ENCODE measurements around the gene NFXL1. TPM values are rescaled to one million over a fixed set of nuclear protein-coding genes. Genes with fewer than 3 reads are reported as not detected.
"Not testable (repeated sequence)": the region's sequence is repeated elsewhere in the genome, so short reads cannot be mapped to it uniquely, and the experiment has no call there.

NFXL1 gene
- total RNA-seq, 1 donor from 2014 or later = 32.5 TPM

DNA sequence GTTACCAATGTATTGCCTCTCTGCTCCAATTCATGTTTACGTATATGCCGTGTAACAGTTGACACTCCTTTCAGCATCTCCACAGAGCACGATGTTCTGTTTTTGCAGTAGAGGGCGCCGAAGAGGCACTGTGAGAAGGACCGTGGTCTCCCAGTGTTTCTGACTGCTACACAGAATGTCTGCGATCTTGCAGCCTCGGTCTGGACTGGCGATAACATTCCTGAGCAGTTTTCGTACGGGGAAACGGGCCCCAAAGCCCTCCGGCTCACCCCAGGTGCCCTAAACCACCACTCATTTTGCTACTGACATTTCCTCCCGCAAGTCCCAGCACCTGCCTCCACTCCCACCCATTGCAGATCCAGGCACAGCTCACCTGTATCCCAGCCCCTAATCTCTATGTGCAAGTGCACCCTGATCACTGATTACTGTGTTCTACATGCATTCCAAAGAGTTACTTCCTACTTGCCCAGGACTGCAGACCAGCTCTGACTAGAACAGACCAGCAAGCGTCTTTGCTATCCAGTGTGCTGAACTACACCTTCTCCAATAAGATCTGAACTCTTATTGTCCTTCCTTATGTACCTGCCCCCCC, 12.4 kb upstream of the NFXL1 start:
- H3K4me1 Mint-ChIP-seq (ENCODE audit: unreplicated experiment) = peaks cover 18% of the 10 kb centered on the region
- no peaks in the 10 kb centered on the region for H3K27me3 Mint-ChIP-seq
- TF ChIP-seq, protein P1, sequence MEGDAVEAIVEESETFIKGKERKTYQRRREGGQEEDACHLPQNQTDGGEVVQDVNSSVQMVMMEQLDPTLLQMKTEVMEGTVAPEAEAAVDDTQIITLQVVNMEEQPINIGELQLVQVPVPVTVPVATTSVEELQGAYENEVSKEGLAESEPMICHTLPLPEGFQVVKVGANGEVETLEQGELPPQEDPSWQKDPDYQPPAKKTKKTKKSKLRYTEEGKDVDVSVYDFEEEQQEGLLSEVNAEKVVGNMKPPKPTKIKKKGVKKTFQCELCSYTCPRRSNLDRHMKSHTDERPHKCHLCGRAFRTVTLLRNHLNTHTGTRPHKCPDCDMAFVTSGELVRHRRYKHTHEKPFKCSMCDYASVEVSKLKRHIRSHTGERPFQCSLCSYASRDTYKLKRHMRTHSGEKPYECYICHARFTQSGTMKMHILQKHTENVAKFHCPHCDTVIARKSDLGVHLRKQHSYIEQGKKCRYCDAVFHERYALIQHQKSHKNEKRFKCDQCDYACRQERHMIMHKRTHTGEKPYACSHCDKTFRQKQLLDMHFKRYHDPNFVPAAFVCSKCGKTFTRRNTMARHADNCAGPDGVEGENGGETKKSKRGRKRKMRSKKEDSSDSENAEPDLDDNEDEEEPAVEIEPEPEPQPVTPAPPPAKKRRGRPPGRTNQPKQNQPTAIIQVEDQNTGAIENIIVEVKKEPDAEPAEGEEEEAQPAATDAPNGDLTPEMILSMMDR (conservative IDR thresholded peaks at IDR 0.05) = peak; percentile 77
- DNase-seq (ENCODE audit: extremely low spot score, unreplicated experiment) = no peak
- H3K27ac Mint-ChIP-seq = peak overlapping the region; percentile 86
- H3K4me3 Mint-ChIP-seq = peak overlapping the region; percentile 88
- H3K9me3 Mint-ChIP-seq = no peaks in the 10 kb centered on the region
- H3K36me3 Mint-ChIP-seq = no peaks in the 10 kb centered on the region

DNA sequence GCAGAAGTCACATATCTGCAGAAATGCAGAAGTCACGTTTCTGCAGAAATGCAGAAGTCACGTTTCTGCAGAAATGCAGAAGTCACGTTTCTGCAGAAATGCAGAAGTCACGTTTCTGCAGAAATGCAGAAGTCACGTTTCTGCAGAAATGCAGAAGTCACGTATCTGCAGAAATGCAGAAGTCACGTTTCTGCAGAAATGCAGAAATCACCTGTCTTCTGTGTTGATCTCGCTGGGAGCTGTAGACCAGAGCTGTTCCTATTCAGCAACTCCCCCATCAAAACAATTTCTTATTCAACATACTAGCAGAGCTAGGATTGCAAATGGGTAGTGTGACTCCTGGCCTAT, 8.9 kb upstream of the NFXL1 start:
- H3K4me1 Mint-ChIP-seq (ENCODE audit: unreplicated experiment); H3K27me3 Mint-ChIP-seq; H3K27ac Mint-ChIP-seq; H3K36me3 Mint-ChIP-seq; H3K9me3 Mint-ChIP-seq; DNase-seq (ENCODE audit: extremely low spot score, unreplicated experiment); H3K4me3 Mint-ChIP-seq: not testable (repeated sequence)

GRCh38 chr4:47922436-47923260, 8.3 kb upstream of the NFXL1 start:
- not testable (repeated sequence) for H3K4me3 Mint-ChIP-seq; H3K36me3 Mint-ChIP-seq; H3K27ac Mint-ChIP-seq; DNase-seq (ENCODE audit: extremely low spot score, unreplicated experiment); H3K27me3 Mint-ChIP-seq; H3K9me3 Mint-ChIP-seq; H3K4me1 Mint-ChIP-seq (ENCODE audit: unreplicated experiment)

GRCh38 chr4:47917163-47917562, 2.8 kb upstream of the NFXL1 start:
- not testable (repeated sequence) for H3K9me3 Mint-ChIP-seq; H3K4me3 Mint-ChIP-seq; H3K36me3 Mint-ChIP-seq; H3K27ac Mint-ChIP-seq; DNase-seq (ENCODE audit: extremely low spot score, unreplicated experiment); H3K27me3 Mint-ChIP-seq
- H3K4me1 Mint-ChIP-seq (ENCODE audit: unreplicated experiment) = peaks cover 15% of the 10 kb centered on the region

DNA sequence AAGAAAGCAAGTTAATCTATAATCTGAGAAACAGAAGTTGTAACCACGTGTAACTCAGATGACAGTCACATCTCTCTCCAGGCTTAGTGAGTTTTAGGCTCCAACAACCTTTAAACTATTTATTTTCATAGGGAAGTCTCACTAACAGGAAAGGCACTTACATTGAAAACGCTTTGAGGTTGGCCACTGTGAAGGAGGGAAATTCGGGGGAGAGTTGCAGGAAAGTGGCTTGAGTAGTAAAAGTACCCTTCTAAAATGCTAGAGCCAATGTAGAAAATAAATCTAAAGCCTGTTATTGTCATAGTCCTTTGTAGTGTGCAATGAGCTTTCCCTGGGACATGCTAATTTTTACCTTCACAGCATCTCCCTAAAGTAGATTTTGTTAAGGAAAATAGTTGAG, 995 bp upstream of the NFXL1 start:
- H3K4me3 Mint-ChIP-seq = peak overlapping the region; percentile 93

GRCh38 chr4:47914926-47915237, 499 bp upstream of the NFXL1 start:
- peak overlapping the region; percentile 89 for H3K27ac Mint-ChIP-seq
- no peak for DNase-seq (ENCODE audit: extremely low spot score, unreplicated experiment)
- H3K36me3 Mint-ChIP-seq = peaks cover 20% of the 10 kb centered on the region
- no peaks in the 10 kb centered on the region for H3K9me3 Mint-ChIP-seq
- no peaks in the 10 kb centered on the region for H3K27me3 Mint-ChIP-seq
- TF ChIP-seq, protein P1 (conservative IDR thresholded peaks at IDR 0.05) = no peak
- H3K4me1 Mint-ChIP-seq (ENCODE audit: unreplicated experiment) = peaks cover 33% of the 10 kb centered on the region
- peak overlapping the region; percentile 93 for H3K4me3 Mint-ChIP-seq

More for the DNA sequence above, 995 bp upstream of the NFXL1 start:
- Mint-ChIP-seq H3K27me3 (no peaks in the 10 kb centered on the region), H3K9me3 (no peaks in the 10 kb centered on the region), H3K36me3 (peaks cover 18% of the 10 kb centered on the region), H3K27ac (peak overlapping the region; percentile 89), H3K4me1 (ENCODE audit: unreplicated experiment) (peaks cover 32% of the 10 kb centered on the region)
- TF ChIP-seq, protein P1 (conservative IDR thresholded peaks at IDR 0.05) = no peak
- DNase-seq (ENCODE audit: extremely low spot score, unreplicated experiment) = no peak

GRCh38 chr4:47913861-47914219, 543 bp downstream of the NFXL1 start:
- Mint-ChIP-seq H3K4me3 (peak overlapping the region; percentile 93), H3K4me1 (ENCODE audit: unreplicated experiment) (peaks cover 33% of the 10 kb centered on the region), H3K27me3 (no peaks in the 10 kb centered on the region), H3K9me3 (no peaks in the 10 kb centered on the region), H3K36me3 (peaks cover 24% of the 10 kb centered on the region), H3K27ac (peak overlapping the region; percentile 89)
- TF ChIP-seq, protein P1 (conservative IDR thresholded peaks at IDR 0.05) = no peak
- DNase-seq (ENCODE audit: extremely low spot score, unreplicated experiment) = peak; percentile 70
